Pancreas (tissue), 10 donors: ENCODE data around the gene SEC24D. TPM values are rescaled to one million over a fixed set of nuclear protein-coding genes. Genes with fewer than 3 reads are reported as not detected.
"Not testable (repeated sequence)": the region's sequence is repeated elsewhere in the genome, so short reads cannot be mapped to it uniquely, and the experiment has no call there.

ENCODE experiments used
- ATAC-seq, 4 donors: fragments of 200-7000 bp; cut with Tn5 transposase; one replicate each; pipeline versions ENCODE4 v1.8.0 to v1.9.1; 2020; ENCODE audit warnings: mild to moderate bottlenecking in 4 of 4, moderate library complexity in 4 of 4
- DNase-seq, 6 donors: peaks; one replicate each; pipeline ENCODE4 v3.0.0-alpha.2; 2020
- FAIRE-seq: peaks from 2 replicates; lab custom pipeline; 2012; peaks lifted over from hg19 to GRCh38; lab: Jason Lieb, UNC
- H3K27ac ChIP-seq, 4 donors: fragments of 200-600 bp; sonication (generic); 1 replicate in 3 of 4; 2 replicates in 1 of 4; pipeline versions ENCODE4 v1.5.0 to v1.8.0; 2020
- H3K27me3 ChIP-seq, 4 donors: fragments of 200-600 bp; one replicate each; pipeline ENCODE4 v1.8.0; 2021
- H3K36me3 ChIP-seq, 3 donors: fragments of 200-600 bp; sonication (generic) in 1 of 3; one replicate each; pipeline versions ENCODE4 v1.5.0 to v1.8.0; 2020 to 2021
- H3K4me1 ChIP-seq, 3 donors: fragments of 200-600 bp; one replicate each; pipeline ENCODE4 v1.8.0; 2021
- H3K4me3 ChIP-seq, 4 donors: fragments of 200-600 bp; sonication (generic) in 2 of 4; one replicate each; pipeline versions ENCODE4 v1.5.0 to v1.8.0; 2020 to 2021
- H3K9me3 ChIP-seq, 4 donors: fragments of 200-600 bp; one replicate each; pipeline ENCODE4 v1.8.0; 2021
- CTCF ChIP-seq, 4 donors: fragments of 200-600 bp; sonication (generic) in 3 of 4; IDR thresholded peaks; one replicate each; pipeline versions ENCODE4 v1.5.0 to v1.8.0; 2021; ENCODE audit warnings: antibody characterized with exemption in 4 of 4
- WGBS, 2 donors: extraction: QIAGEN DNeasy Blood & Tissue Kit; methylation state at CpG; one replicate each; pipeline ENCODE4 v1.1.7; 2013; 5-methylcytosine and 5-hydroxymethylcytosine counted together
- intact Hi-C, 3 donors: fragments of 100-400 bp; cut with DNase I; formaldehyde crosslinking; loops; one replicate each; pipeline versions ENCODE4 v1.11.1 to v1.14.2; 2022
- polyA plus RNA-seq, 2 donors: library from polyadenylated mRNA; stranded (reverse); fragments of 200-250 nt; gene quantifications; one replicate each; pipeline ENCODE4 v1.2.3, GENCODE V29; 2013
- total RNA-seq, 6 donors: library from RNA; stranded (reverse); fragmentation: NEBNext Ultra II Directional in 4 of 6; extraction: Animal tissue kit (Norgen Biotek cat#: 25700) in 4 of 6; gene quantifications; one replicate each; pipeline versions ENCODE4 v1.2.1 to v1.2.4, GENCODE V29; 2021 to 2023
- donor health status: healthy with polysubstance abuse.
- donor health status: DM: no; HTN: no; CAD: no; lungs with moderate emphysema.
- donor health status: DM: no; HTN: no; CAD: no.
- donor health status: control.
- donor health status: control.
- donor health status: Bipolar disorder and iron deficiency.
- donor health status: DM: yes; HTN: yes; CAD: no.
- donor health status: DM: no; HTN: no; CAD: no.
- donor health status: DM: no; HTN: no; CAD: no.
- donor health status: DM: yes; HTN: yes; CAD: no.

The SEC24D gene
- total and polyA plus RNA-seq, 8 donors, result 10.9 to 49.6 (median 35.1) TPM

DNA sequence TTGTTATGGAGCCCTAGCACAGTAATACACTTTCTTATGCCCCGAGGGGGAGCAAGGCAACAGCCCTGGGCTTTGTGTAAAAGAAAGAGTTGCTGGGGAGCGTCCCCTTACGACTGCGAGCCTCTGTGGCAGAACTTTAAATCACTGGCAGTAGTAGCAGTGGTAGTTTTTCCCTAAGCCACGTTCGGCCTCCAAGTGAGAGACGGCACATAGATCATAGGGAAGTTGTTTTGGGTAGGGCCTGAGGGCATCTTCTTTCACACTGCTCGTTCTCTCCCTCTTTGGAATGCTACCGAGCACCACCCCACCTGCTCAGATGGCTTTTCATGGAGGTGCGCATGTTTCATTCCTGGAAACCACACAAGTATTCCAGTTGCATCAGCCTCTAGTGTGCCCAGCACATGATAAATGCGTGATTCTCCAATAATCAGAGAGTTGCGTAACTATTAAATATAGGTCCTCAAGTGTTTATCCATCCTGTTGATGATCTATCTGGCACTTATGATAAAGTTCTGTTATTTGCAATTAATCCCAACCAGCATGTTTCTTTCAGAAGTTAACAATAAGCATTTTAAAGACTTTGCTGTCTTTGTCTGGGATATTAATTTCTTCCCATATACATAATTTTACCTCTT is 45.7 kb upstream of the SEC24D start:
- no peak for TF ChIP-seq CTCF (IDR thresholded peaks at IDR 0.05)
- no peaks in the 10 kb centered on the region for H3K27me3 ChIP-seq
- intact Hi-C loops, result no loop called here
- no peaks in the 10 kb centered on the region for H3K36me3 ChIP-seq
- no peaks in the 10 kb centered on the region for H3K9me3 ChIP-seq
- DNase-seq (no peak), FAIRE-seq (no peak), ATAC-seq (no peak)
- H3K27ac ChIP-seq, result no peak overlapping the region
- no peaks in the 10 kb centered on the region for H3K4me1 ChIP-seq
- no peak overlapping the region for H3K4me3 ChIP-seq
- 83 to 85% methylated on average over 12 of the region's 12 CpGs for WGBS, 2 donors

DNA sequence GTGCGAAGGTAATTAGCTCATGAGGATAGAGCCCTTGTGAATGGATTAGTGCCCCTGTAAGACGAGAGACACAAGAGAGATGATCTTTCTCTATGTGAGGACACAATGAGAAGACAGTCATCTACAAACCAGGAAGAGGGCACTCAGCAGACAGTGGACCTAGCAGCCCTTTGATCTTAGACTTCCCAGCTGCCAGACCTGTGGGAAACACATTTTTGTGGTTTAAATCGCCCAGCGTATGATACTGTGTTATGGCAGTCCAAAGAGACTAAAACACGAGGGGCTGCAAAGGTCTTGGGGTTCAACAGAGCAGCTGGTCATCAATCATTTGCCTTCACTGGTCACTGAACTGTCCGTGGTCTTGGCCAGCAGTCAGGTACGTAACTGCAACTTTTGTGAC is 43.5 kb upstream of the SEC24D start:
- no peak for TF ChIP-seq CTCF (IDR thresholded peaks at IDR 0.05)
- WGBS, 2 donors, result 74 to 81% methylated on average over 7 of the region's 7 CpGs
- intact Hi-C loops, result loop anchor here in 1 of 3 donors (10.0 kb wide), 1 partner anchor 115 kb away; no protein-coding TSS in a partner anchor
- H3K36me3 ChIP-seq, result no peaks in the 10 kb centered on the region
- H3K9me3 ChIP-seq, result no peaks in the 10 kb centered on the region
- no peak overlapping the region for H3K27ac ChIP-seq
- no peaks in the 10 kb centered on the region for H3K4me1 ChIP-seq
- no peak overlapping the region for H3K4me3 ChIP-seq
- ATAC-seq, result no peak
- FAIRE-seq, result no peak
- peaks cover 0 to 3% (median 0%) of the 10 kb centered on the region in 4 donors for H3K27me3 ChIP-seq
- no peak for DNase-seq

GRCh38 chr4:118878507-118878906 is 42.6 kb upstream of the SEC24D start:
- 90 to 93% methylated on average over 9 of the region's 9 CpGs for WGBS, 2 donors
- not testable (repeated sequence) for FAIRE-seq

DNA sequence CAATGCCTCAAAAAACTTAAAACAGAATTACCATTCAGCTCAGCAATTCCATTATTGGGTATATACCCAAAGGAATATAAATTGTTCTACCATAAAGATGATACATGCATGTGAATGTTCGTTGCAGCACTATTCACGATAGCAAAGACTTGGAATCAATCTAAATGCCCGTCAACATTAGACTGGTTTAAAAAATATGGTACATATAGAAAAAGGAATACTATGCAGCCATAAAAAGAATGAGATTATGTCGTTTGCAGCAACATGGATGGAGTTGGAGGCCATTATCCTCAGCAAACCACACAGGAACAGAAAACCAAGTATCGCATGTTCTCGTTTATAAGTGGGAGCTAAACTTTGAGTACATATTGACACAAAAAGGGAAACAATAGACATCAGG is 41.9 kb upstream of the SEC24D start:
- intact Hi-C loops, result loop anchor here in 1 of 3 donors (10.0 kb wide), 1 partner anchor 113 kb away; no protein-coding TSS in a partner anchor
- DNase-seq (no peak), FAIRE-seq (no peak)

More at GRCh38 chr4:118878507-118878906, 42.6 kb upstream of the SEC24D start:
- H3K4me1 ChIP-seq, ATAC-seq, H3K4me3 ChIP-seq, H3K27me3 ChIP-seq, H3K36me3 ChIP-seq, DNase-seq, H3K9me3 ChIP-seq, H3K27ac ChIP-seq: not testable (repeated sequence)
- intact Hi-C loops, result loop anchor here in 1 of 3 donors (10.0 kb wide), 1 partner anchor 114 kb away; no protein-coding TSS in a partner anchor

GRCh38 chr4:118872181-118872580 is 36.3 kb upstream of the SEC24D start:
- Histone ChIP-seq H3K27me3 (peaks cover 0 to 3% (median 0%) of the 10 kb centered on the region in 4 donors), H3K4me1 (no peaks in the 10 kb centered on the region), H3K27ac (no peak overlapping the region), H3K4me3 (no peak overlapping the region), H3K9me3 (no peaks in the 10 kb centered on the region), H3K36me3 (no peaks in the 10 kb centered on the region)
- FAIRE-seq (no peak), DNase-seq (no peak), ATAC-seq (no peak)
- 71 to 83% methylated on average over 4 of the region's 4 CpGs for WGBS, 2 donors
- intact Hi-C loops, result loop anchor here in 1 of 3 donors (10.0 kb wide), 1 partner anchor 107 kb away; no protein-coding TSS in a partner anchor
- TF ChIP-seq CTCF (IDR thresholded peaks at IDR 0.05), result no peak

More for the DNA sequence above, 41.9 kb upstream of the SEC24D start:
- Histone ChIP-seq H3K4me3 (no peak overlapping the region), H3K27me3 (peaks cover 0 to 3% (median 0%) of the 10 kb centered on the region in 4 donors), H3K36me3 (no peaks in the 10 kb centered on the region), H3K4me1 (no peaks in the 10 kb centered on the region), H3K9me3 (no peaks in the 10 kb centered on the region), H3K27ac (no peak overlapping the region)
- 87 to 90% methylated on average over 6 of the region's 6 CpGs for WGBS, 2 donors
- TF ChIP-seq CTCF (IDR thresholded peaks at IDR 0.05), result no peak
- no peak for ATAC-seq
